ENCODE measurements around the gene ANKRD62.

GRCh38 chr18:12066910-12067511, 26.6 kb upstream of the ANKRD62 start:
- TF ChIP-seq CTCF (IDR thresholded peaks at IDR 0.05) (no peak), POLR2A (IDR thresholded peaks at IDR 0.05) (no peak)
